HG02885 (cell line): ENCODE data around the gene OTOS.

Experiments used
- ATAC-seq: cut with Tn5 transposase; IDR thresholded peaks from one replicate; pipeline ENCODE4 v1.9.1; 2021; ENCODE audit warnings: mild to moderate bottlenecking; ENCODE audit not compliant: unreplicated experiment, poor library complexity

OTOS gene

DNA sequence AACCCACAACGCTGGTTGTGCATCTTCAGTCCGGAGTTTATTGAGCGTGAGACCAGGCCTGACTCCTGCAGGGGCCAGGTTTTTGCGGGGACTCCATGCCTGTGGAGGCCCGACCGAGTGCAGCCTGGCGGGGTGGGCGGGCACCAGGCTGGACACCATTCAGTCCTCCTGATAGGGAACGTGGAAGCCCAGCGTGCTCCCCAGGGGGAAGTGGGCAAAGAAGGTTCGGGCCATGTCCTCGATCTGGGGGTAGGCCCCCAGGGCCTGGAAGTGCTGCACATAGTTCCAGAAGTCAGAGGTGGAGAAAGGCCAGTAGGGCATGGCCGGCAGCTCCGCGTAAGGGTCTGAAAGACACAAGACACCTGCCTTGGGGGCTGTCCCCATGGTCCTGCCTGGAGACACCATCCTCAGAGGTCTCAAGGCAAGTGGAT, 1.4 kb downstream of the OTOS start:
- ATAC-seq, result no peak

DNA sequence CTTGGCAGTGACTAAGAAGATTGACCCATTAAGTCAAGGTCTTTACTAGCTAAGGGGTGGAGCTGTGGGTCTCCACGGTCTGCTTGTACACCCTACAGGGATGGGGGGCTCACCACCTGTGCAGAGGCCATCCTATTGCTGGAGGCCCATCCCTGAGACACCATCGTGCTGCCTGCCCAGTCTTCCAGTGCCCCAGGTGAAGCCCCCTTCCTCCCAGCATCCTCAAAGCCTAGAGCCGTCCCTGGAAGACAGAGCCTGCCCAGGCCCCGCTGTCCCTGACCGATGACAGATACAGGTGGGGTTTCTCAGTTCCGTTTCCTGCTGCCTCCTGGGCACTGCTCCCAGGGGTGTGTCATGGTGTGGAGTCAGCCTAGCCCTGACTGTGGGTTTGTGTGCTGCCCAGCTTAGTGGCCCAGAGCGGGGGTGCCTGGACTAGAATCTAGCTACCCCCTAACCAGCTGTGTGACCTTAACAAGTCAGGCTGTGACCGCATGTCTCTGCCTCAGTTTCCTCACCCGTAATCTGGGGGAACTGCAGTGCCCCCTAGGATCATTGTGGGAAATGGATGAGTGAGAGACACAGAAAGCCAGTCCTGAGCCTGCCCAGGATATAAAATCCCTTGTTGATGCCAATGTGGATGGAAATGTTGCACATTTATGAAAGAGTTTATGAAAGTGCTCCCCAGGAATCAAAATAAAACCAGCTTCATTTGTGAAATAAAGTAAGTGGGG, 2.0 kb downstream of the OTOS start:
- no peak for ATAC-seq

- no peak for ATAC-seq
Measured at GRCh38 chr2:240137596-240138253, 2.7 kb downstream of the OTOS start.

DNA sequence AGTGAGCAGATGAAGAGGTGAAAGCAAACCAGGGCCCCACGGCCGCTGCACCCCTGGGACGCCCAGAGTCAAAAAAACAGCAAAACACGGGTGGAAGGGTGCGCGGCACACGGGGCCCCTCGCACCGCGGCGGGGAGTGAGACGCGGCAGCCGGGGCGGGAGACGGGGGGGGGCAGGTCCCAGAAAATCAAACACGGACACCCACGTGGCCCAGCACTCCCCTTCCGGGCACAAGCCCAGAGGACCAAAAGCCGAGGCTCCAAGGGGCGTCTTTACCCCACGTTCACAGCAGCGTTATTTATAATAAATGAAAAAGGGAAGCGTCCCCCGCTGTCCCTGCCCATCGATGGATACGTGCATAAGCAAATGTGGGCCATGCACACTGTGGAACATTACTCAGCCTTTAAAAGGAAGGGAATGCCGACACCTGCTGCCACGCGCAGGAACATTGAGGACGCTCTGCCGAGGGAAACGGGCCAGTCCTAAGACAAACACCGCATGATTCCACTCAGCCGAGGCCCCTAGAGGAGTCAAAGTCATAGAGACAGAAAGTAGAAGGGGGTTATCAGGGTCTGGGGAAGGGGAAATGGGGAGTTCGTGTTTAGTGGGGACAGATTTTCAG, 3.7 kb downstream of the OTOS start:
- ATAC-seq, result peak; percentile 21

- ATAC-seq, result peak; percentile 89
Measured at GRCh38 chr2:240136013-240136670, 4.3 kb downstream of the OTOS start, which contains the start of gene COPS9. TSS of gene COPS9 (minus strand) at chr2:240136305. CDS start at chr2:240136284, 21 bp downstream.

- ATAC-seq, result peak; percentile 18
Measured at GRCh38 chr2:240135706-240136012, 4.8 kb downstream of the OTOS start.

- no peak for ATAC-seq
Measured at GRCh38 chr2:240134956-240135520, 5.4 kb downstream of the OTOS start.

- no peak for ATAC-seq
Measured at GRCh38 chr2:240134466-240134865, 6.0 kb downstream of the OTOS start.

DNA sequence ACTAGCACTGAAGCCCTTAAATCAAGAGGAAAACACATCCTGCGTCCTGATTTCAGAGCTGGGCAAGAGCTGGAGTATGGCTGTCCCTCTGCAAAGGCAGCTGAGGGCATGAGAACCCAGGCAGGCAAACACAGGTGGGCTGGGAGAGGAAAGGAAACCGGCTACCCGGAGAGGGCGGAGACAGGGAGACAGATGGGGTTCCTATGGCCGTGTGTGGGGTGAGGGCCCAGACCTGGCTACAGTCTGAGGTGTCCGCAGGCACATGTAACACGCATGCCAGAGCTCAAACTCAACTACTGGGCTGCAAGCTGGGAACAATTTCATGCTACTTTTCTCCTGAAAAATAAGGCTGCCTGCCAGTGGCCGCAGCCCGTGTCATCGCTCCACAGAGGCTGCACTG, 7.1 kb downstream of the OTOS start:
- ATAC-seq, result no peak

- ATAC-seq, result no peak
Measured at GRCh38 chr2:240132651-240132980, 7.8 kb downstream of the OTOS start.

DNA sequence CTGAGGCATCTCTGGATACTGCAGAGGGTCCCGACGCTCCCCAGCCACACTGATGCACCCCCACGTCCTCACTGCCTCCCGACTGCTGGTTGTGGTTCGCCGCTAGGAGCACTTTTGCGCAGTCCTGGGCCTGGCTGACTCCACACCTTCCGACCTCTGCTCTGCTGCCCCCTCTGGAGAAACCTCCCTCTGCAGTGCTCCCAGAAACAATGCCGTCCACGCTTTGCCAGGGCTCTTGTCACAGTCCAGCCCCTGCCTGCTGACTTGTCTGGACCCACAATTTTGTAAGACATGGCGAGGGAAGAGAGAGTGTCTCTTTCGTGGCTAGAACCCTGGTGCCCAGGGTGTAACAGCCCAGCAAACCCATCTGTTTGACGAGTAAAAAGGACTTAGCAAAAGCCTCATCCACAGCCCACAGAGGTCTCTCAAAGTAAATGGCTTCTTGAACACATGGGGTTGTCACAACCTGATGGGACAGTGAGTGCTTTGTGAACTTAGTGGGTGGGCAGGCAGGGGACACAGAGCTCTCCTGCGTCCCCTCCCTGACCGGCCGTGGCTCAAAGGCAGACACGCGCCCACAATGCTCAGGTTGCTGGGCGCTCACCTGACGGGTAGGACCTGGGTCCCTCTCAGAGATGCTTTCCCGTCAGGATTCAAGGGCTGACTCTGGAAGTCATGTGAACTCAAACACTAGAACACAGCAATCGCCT, 8.4 kb downstream of the OTOS start:
- ATAC-seq, result no peak

DNA sequence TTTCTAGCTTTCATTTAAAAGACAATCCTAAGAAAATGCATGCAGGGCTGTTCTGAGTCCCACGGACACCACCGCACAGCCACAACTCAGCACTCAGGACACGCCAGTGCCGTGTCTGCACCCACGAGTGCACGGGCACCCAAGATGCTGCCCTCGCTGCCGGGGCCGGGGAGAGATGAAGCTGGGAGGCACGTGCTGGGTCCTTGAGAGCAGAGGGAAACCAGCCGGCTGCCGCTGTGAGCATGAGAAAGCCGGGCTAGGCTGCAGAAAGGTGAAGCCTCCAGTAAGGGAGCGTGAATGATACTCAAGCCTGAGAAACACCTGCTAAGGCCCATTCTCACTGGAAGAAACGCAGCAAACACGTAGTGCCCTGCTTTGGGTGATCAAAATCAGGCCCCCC, 9.2 kb downstream of the OTOS start:
- no peak for ATAC-seq

GRCh38 chr2:240130393-240131195, 9.9 kb downstream of the OTOS start:
- no peak for ATAC-seq

DNA sequence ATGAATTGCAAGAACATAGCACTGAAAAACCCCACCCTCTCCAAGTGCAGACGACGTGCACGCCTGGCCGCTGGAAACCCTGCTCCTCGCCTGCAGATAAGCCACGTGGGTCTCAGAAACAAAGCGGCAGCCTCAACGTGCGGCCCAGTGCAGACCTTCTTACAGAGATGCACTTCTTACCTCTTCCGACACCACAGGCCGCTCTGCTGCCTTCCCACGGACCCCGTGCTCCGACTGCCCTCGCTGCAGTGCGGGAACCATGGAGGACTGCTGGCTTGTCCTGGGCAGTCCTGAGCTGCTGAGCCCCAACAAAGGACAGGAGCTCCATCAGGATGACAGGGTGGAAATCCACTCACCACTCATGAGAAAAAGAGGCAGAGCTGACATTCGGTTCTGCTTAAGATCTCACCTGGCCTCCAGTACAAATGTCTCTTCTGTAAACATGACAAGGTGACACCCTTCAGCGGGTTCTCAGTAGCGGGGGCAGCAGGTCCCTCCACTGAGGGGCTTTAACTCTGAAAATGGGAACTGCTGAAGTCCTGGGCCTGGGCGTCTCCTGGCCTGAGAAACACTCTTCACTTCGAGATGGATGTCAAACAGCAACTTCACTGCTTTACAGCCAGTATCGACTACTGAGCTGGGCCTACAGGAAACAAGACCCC, 10.6 kb downstream of the OTOS start:
- no peak for ATAC-seq

GRCh38 chr2:240129311-240129710, 11.1 kb downstream of the OTOS start:
- ATAC-seq, result no peak

DNA sequence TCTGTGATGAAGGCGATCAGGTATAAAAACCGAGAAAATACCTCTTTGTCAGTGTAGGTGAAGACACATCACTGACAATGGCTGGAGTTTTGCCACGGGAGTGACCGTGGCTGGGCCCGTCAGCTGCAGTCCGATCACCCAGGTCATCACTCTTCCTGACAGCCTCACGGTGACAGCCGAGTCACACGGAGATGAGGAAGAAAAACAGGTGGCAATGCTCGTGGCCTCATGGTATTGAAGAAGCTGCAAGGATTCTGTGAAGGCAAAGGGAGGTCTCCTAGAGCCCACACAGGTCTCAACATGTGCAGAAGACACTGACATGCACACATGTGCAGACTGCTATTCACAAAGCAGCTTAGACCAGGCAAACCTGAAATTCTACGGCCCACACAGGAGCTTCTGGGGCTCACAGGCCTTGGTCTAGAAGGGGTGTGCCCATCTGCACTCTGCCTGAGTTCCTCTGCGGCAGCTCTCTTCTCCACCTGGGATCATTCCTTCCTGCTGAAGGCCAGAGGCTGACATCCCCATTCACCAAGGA, 11.8 kb downstream of the OTOS start:
- no peak for ATAC-seq

GRCh38 chr2:240127911-240128607, 12.4 kb downstream of the OTOS start:
- ATAC-seq, result no peak

GRCh38 chr2:240127191-240127750, 13.2 kb downstream of the OTOS start:
- no peak for ATAC-seq
